T-helper 17 cell (primary cell): ENCODE results near the gene TRAK1. TPM values are rescaled to one million over a fixed set of nuclear protein-coding genes. Genes with fewer than 3 reads are reported as not detected.

Experiments
- ATAC-seq: fragments of 150-1000 bp; cut with Tn5 transposase; 2 replicates; pipeline ENCODE4 v1.10.0; 2021; ENCODE audit warnings: mild to moderate bottlenecking, moderate library complexity
- DNase-seq, 3 donors: peaks; one replicate each; pipeline versions ENCODE4 v3.0.0 to v3.0.0-alpha.2; 2020 to 2021
- H3K9me3 ChIP-seq: one replicate; pipeline ENCODE4 v1.7.0; 2013; ENCODE audit warnings: low read length, mild to moderate bottlenecking; ENCODE audit not compliant: control insufficient read depth, poor library complexity, severe bottlenecking
- H3K27ac Mint-ChIP-seq: one replicate; pipeline ENCODE4 v1.8.0; 2022; ENCODE audit warnings: mild to moderate bottlenecking, moderate library complexity, mixed read lengths
- H3K27me3 Mint-ChIP-seq: one replicate; pipeline ENCODE4 v1.8.0; 2022; ENCODE audit warnings: mixed read lengths
- H3K36me3 Mint-ChIP-seq: one replicate; pipeline ENCODE4 v1.8.0; 2022; ENCODE audit warnings: low read depth, mixed read lengths
- H3K4me1 Mint-ChIP-seq: one replicate; pipeline ENCODE4 v1.8.0; 2022; ENCODE audit warnings: mild to moderate bottlenecking, mixed read lengths
- H3K4me3 Mint-ChIP-seq: one replicate; pipeline ENCODE4 v1.8.0; 2022; ENCODE audit warnings: mild to moderate bottlenecking, moderate library complexity, mixed read lengths
- total RNA-seq, 4 donors: library from RNA in 2 of 4; stranded (reverse) in 2 of 4; gene quantifications; one replicate each; pipeline ENCODE4 v1.2.3 and lab custom pipeline; 2022 to 2026

The TRAK1 gene
- total RNA-seq, 2 donors from 2014 or later, result 22.6 to 23.8 TPM

- Mint-ChIP-seq H3K27ac (no peak overlapping the region), H3K4me1 (no peaks in the 10 kb centered on the region), H3K36me3 (peaks cover 6% of the 10 kb centered on the region), H3K27me3 (peaks cover 26% of the 10 kb centered on the region), H3K4me3 (no peak overlapping the region)
- no peak for DNase-seq
- no peaks in the 10 kb centered on the region for H3K9me3 ChIP-seq
- no peak for ATAC-seq
Measured at GRCh38 chr3:42236611-42237010, 145.5 kb downstream of the TRAK1 start.

- Mint-ChIP-seq H3K27me3 (peaks cover 34% of the 10 kb centered on the region), H3K36me3 (peaks cover 6% of the 10 kb centered on the region), H3K4me3 (no peak overlapping the region), H3K4me1 (no peaks in the 10 kb centered on the region), H3K27ac (no peak overlapping the region)
- no peaks in the 10 kb centered on the region for H3K9me3 ChIP-seq
- DNase-seq, result no peak
- ATAC-seq, result no peak
Measured at GRCh38 chr3:42246091-42246490, 154.9 kb downstream of the TRAK1 start.

- DNase-seq (peak in 2 of 3 donors; percentile 26 to 38), ATAC-seq (peak; percentile 64)
- Mint-ChIP-seq H3K4me1 (no peaks in the 10 kb centered on the region), H3K27me3 (peaks cover 40% of the 10 kb centered on the region), H3K4me3 (no peak overlapping the region), H3K36me3 (peaks cover 6% of the 10 kb centered on the region), H3K27ac (no peak overlapping the region)
- no peaks in the 10 kb centered on the region for H3K9me3 ChIP-seq
Measured at GRCh38 chr3:42247576-42248027, 156.4 kb downstream of the TRAK1 start.

- no peak overlapping the region for H3K27ac Mint-ChIP-seq
- no peak for DNase-seq
Measured at GRCh38 chr3:42250761-42251160, 159.6 kb downstream of the TRAK1 start.

GRCh38 chr3:42254566-42254965 is 163.4 kb downstream of the TRAK1 start:
- Mint-ChIP-seq H3K27ac (no peak overlapping the region), H3K36me3 (no peaks in the 10 kb centered on the region), H3K4me3 (no peak overlapping the region), H3K27me3 (peaks cover 50% of the 10 kb centered on the region), H3K4me1 (no peaks in the 10 kb centered on the region)
- no peaks in the 10 kb centered on the region for H3K9me3 ChIP-seq
- DNase-seq (no peak), ATAC-seq (no peak)

More at GRCh38 chr3:42250761-42251160, 159.6 kb downstream of the TRAK1 start:
- Mint-ChIP-seq H3K4me3 (no peak overlapping the region), H3K4me1 (no peaks in the 10 kb centered on the region), H3K27me3 (peaks cover 47% of the 10 kb centered on the region), H3K36me3 (peaks cover 2% of the 10 kb centered on the region)
- ATAC-seq, result no peak
- no peaks in the 10 kb centered on the region for H3K9me3 ChIP-seq

GRCh38 chr3:42256135-42256819 is 165.1 kb downstream of the TRAK1 start:
- Mint-ChIP-seq H3K4me1 (no peaks in the 10 kb centered on the region), H3K4me3 (no peak overlapping the region), H3K27me3 (peaks cover 61% of the 10 kb centered on the region), H3K27ac (no peak overlapping the region), H3K36me3 (no peaks in the 10 kb centered on the region)
- DNase-seq (no peak), ATAC-seq (no peak)
- H3K9me3 ChIP-seq, result no peaks in the 10 kb centered on the region

GRCh38 chr3:42257007-42257406 is 165.8 kb downstream of the TRAK1 start:
- H3K36me3 Mint-ChIP-seq, result no peaks in the 10 kb centered on the region
- H3K27ac Mint-ChIP-seq, result no peak overlapping the region
- DNase-seq (no peak), ATAC-seq (no peak)
- H3K4me1 Mint-ChIP-seq, result no peaks in the 10 kb centered on the region
- H3K9me3 ChIP-seq, result no peaks in the 10 kb centered on the region
- H3K27me3 Mint-ChIP-seq, result peaks cover 59% of the 10 kb centered on the region
- H3K4me3 Mint-ChIP-seq, result no peak overlapping the region

- DNase-seq, result no peak
- H3K36me3 Mint-ChIP-seq, result peaks cover 6% of the 10 kb centered on the region
- H3K9me3 ChIP-seq, result no peaks in the 10 kb centered on the region
- H3K27ac Mint-ChIP-seq, result no peak overlapping the region
- H3K4me3 Mint-ChIP-seq, result no peak overlapping the region
- ATAC-seq, result no peak
- H3K4me1 Mint-ChIP-seq, result peaks cover 6% of the 10 kb centered on the region
- peaks cover 71% of the 10 kb centered on the region for H3K27me3 Mint-ChIP-seq
Measured at GRCh38 chr3:42262525-42262924, 171.4 kb downstream of the TRAK1 start.

GRCh38 chr3:42263354-42264346 is 172.5 kb downstream of the TRAK1 start:
- no peaks in the 10 kb centered on the region for H3K9me3 ChIP-seq
- Mint-ChIP-seq H3K36me3 (peaks cover 6% of the 10 kb centered on the region), H3K4me3 (no peak overlapping the region), H3K4me1 (peaks cover 6% of the 10 kb centered on the region), H3K27me3 (peaks cover 68% of the 10 kb centered on the region), H3K27ac (peak overlapping the region; percentile 19)
- DNase-seq, result no peak
- no peak for ATAC-seq

- Mint-ChIP-seq H3K27ac (no peak overlapping the region), H3K36me3 (peaks cover 6% of the 10 kb centered on the region), H3K4me3 (no peak overlapping the region), H3K4me1 (peaks cover 6% of the 10 kb centered on the region), H3K27me3 (peaks cover 74% of the 10 kb centered on the region)
- ATAC-seq (no peak), DNase-seq (no peak)
- H3K9me3 ChIP-seq, result no peaks in the 10 kb centered on the region
Measured at GRCh38 chr3:42264399-42265058, 173.4 kb downstream of the TRAK1 start.

- no peaks in the 10 kb centered on the region for H3K9me3 ChIP-seq
- Mint-ChIP-seq H3K27me3 (peaks cover 79% of the 10 kb centered on the region), H3K4me3 (no peak overlapping the region), H3K4me1 (peaks cover 6% of the 10 kb centered on the region), H3K27ac (no peak overlapping the region), H3K36me3 (peaks cover 6% of the 10 kb centered on the region)
- no peak for ATAC-seq
- DNase-seq, result no peak
Measured at GRCh38 chr3:42265059-42265991, 174.2 kb downstream of the TRAK1 start.

- peaks cover 6% of the 10 kb centered on the region for H3K36me3 Mint-ChIP-seq
- no peak within 1 kb of the TSS for H3K4me3 Mint-ChIP-seq
- H3K27me3 Mint-ChIP-seq, result peaks cover 76% of the 10 kb centered on the region
- ATAC-seq, result no peak
- H3K27ac Mint-ChIP-seq, result no peak within 1 kb of the TSS
- H3K4me1 Mint-ChIP-seq, result peaks cover 6% of the 10 kb centered on the region
- no peak for DNase-seq
- no peaks in the 10 kb centered on the region for H3K9me3 ChIP-seq
Measured at GRCh38 chr3:42266085-42266484, 174.9 kb downstream of the TRAK1 start, which contains the start of gene CCK. CCK (minus strand) TSS chr3:42266185; CDS start chr3:42263630, 2,555 bp downstream.
